ENCODE data around the gene SND1. TPM values are rescaled to one million over a fixed set of nuclear protein-coding genes. Genes with fewer than 3 reads are reported as not detected.

SND1 gene
- total RNA-seq, 4 donors from 2014 or later: 62.0 to 89.4 (median 82.1) TPM

DNA sequence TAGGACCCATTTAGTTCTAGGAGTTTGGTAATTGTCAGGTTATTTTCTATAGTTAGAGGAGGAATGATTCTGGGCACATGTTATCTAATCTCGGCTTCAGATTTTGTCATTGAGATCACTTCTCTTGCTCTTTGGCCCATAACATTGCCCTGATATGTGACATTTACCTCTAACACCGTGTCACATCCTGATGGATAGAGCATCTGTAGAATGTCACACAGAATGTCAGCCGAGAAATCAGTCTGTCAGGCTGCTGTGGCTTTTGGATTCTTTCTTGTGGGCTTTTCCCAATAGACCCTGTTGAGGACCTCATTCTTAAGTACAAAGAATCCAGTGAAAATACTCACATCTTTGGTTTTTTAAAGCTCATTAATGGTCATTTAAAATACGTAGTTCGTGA lies 236.8 kb downstream of the SND1 start:
- TF ChIP-seq POLR2A (IDR thresholded peaks at IDR 0.05) (no peak), CTCF (IDR thresholded peaks at IDR 0.05) (no peak)
- no peak overlapping the region for H3K4me3 ChIP-seq (ENCODE audit: low read depth, poor library complexity, severe bottlenecking)
- intact Hi-C loops (cut with DNase I; ENCODE audit: low total_unique reads): no loop called here
- WGBS, 2 donors: 92 to 96% methylated on average over 5 of the region's 5 CpGs
- DNase-seq (ENCODE audit: low spot score in 2 of 2): no peak

DNA sequence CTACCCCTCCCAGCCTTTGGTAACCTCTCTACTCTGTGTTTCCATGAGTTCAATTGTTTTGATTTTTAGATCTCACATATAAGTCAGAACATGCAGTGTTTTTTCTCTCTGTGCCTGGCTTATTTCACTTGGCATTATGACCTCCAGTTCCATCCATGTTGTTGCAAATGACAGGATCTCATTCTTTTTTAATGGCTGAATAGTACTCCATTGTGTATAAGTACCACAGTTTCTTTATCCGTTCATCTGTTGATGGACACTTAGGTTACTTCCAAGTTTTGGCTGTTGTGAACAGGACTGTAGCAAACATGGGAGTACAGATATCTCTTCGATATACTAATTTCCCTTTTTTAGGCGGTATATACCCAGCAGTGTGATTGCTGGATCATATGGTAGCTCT lies 237.7 kb downstream of the SND1 start:
- no peak for TF ChIP-seq POLR2A (IDR thresholded peaks at IDR 0.05)
- no peak for TF ChIP-seq CTCF (IDR thresholded peaks at IDR 0.05)
- 89 to 95% methylated on average over 3 of the region's 3 CpGs for WGBS, 2 donors
- no peak overlapping the region for H3K4me3 ChIP-seq (ENCODE audit: low read depth, poor library complexity, severe bottlenecking)
- DNase-seq (ENCODE audit: low spot score in 2 of 2): no peak
- intact Hi-C loops (cut with DNase I; ENCODE audit: low total_unique reads): no loop called here

DNA sequence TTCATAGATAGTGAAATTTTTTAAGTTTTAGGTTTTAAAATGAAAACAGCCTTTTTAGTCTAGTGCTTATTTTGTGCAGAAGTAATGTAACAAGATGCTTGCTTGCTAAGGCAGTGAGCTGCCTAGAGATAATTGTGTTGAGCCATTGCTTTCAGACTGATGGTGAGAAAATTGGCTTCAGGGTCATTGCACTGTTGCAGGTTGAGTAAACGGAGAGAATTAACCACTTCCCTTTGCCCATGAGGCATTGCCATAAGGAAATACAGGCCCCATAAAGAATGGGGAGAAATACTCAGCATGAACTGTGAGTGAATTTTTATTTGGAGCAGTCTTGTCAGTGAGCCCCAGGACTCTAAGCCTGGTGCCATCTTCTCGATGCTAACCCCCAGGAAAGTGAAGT lies 238.7 kb downstream of the SND1 start:
- no peak overlapping the region for H3K4me3 ChIP-seq (ENCODE audit: low read depth, poor library complexity, severe bottlenecking)
- WGBS, 2 donors: 90 to 96% methylated on average over 2 of the region's 2 CpGs
- intact Hi-C loops (cut with DNase I; ENCODE audit: low total_unique reads): no loop called here
- DNase-seq (ENCODE audit: low spot score in 2 of 2): no peak
- TF ChIP-seq POLR2A (IDR thresholded peaks at IDR 0.05) (no peak), CTCF (IDR thresholded peaks at IDR 0.05) (no peak)

DNA sequence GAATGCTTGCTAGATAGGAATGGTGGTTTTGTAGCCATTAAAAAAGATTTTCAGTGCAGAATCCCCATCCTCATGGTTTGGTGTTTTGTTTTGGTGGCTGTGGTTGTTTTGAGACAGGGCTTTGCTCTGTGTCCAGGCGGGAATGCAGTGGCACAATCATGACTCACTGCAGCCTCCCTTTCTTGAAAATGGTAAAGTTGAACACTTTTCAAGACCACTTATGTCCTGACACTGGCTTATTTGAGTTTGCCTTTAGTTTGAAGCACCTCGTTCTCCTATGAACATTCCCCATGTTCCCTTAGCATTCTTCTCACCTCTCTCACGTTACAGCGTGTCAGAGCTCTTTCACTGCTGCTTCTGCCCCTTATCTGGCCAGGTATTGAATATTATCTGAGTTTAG lies 239.2 kb downstream of the SND1 start:
- TF ChIP-seq CTCF (IDR thresholded peaks at IDR 0.05) (no peak), POLR2A (IDR thresholded peaks at IDR 0.05) (no peak)
- no peak overlapping the region for H3K4me3 ChIP-seq (ENCODE audit: low read depth, poor library complexity, severe bottlenecking)
- intact Hi-C loops (cut with DNase I; ENCODE audit: low total_unique reads): no loop called here
- no peak for DNase-seq (ENCODE audit: low spot score in 2 of 2)
- 90 to 97% methylated on average over 4 of the region's 4 CpGs for WGBS, 2 donors

- no peak for DNase-seq (ENCODE audit: low spot score in 2 of 2)
- WGBS, 2 donors: 83 to 96% methylated on average over 4 of the region's 4 CpGs
- intact Hi-C loops (cut with DNase I; ENCODE audit: low total_unique reads): no loop called here
- TF ChIP-seq POLR2A (IDR thresholded peaks at IDR 0.05) (no peak), CTCF (IDR thresholded peaks at IDR 0.05) (no peak)
- H3K4me3 ChIP-seq (ENCODE audit: low read depth, poor library complexity, severe bottlenecking): no peak overlapping the region
Observed at GRCh38 chr7:127891854-127892438, 240.0 kb downstream of the SND1 start.
